DLD1 (cell line): ENCODE data around the gene SPINDOC.

Experiments used
- in situ Hi-C: cut with HindIII; loops from 2 replicates; pipeline ENCODE4 v1.10.0; 2017; ENCODE audit warnings: low sequenced_read_pairs

SPINDOC gene

DNA sequence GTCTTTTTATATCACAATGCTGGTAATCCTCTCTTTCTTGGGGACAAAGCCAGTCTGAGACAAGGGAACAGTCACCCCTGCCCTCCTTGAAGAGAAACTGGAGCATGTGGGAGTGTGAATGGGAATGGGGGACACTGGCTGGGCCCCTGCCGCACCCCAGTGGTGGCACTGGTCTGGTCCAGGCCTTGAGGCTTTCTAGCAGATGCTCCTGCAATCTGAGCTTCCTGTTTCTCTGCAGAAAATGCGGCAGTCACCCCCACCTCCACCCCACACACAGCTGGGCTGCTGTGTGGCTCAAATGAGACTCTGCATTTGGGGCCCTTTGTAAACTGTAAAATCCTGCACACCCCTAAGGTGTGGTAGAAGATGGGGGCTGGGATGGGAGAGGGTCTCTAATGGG lies 19.1 kb downstream of the SPINDOC start:
- in situ Hi-C loops, result no loop called here

DNA sequence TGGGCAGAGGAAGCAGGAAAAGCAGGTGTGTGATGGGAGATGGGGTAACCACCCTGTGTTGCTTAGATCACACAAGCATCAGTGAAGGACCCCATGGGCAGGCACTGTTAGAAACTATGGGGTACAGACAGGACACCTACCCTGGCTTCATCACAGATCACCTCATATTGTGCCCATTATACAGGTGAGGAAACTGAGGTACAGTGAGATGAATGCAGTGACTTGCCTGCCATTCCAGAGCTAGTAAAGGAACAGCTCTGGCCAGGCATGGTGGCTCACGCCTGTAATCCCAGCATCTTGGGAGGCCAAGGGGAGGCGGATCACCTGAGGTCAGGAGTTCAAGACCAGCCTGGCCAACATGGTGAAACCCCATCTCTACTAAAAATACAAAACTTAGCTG lies 19.8 kb downstream of the SPINDOC start:
- in situ Hi-C loops, result no loop called here

DNA sequence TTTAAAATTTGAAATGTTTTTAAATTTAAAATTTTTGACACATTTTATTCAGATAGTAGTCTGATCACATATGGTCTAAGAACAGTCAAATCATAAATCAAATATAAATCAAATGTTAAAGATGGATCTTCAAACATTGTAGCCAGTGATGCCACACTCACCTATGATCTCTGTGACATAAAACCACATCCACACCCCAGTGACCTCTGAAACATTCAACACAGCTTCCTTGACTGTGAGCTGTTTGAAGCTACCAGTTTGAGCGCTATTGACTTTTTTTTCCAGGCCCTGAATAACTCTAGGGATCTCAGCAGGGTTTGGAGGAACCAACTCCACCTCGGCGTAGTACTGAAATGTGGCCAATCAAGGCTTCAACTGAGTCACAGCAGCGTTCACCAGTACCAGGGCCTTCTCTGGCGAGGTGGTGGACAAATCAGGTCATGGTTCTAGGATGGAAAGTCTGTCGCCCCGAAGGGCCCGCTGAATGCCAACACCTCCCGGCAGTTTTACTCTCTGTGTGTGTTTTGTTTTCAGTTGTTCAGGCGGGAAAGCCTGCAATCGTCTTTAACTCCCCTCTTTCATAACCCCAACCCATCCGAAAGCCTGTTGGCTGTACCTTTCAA lies 21.4 kb downstream of the SPINDOC start:
- in situ Hi-C loops, result no loop called here

DNA sequence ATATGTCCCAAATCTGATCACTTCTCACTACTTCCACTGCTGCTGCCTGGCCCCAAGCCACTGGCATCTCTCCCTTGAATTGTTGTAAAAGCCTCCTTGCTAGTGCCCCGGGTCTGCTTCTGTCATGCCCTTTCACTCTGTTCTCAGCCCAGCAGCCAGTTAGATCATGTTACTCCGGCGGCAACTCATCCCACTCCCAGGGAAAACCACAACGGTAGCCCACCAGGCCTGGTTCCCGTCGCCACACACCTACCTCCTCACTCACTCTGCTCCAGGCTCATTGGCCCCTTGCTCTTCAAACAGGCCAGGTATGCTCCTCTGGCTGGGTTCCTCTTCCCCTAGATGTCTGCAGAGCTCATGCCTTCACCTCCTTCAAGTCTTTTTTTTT lies 21.9 kb downstream of the SPINDOC start:
- in situ Hi-C loops, result no loop called here

DNA sequence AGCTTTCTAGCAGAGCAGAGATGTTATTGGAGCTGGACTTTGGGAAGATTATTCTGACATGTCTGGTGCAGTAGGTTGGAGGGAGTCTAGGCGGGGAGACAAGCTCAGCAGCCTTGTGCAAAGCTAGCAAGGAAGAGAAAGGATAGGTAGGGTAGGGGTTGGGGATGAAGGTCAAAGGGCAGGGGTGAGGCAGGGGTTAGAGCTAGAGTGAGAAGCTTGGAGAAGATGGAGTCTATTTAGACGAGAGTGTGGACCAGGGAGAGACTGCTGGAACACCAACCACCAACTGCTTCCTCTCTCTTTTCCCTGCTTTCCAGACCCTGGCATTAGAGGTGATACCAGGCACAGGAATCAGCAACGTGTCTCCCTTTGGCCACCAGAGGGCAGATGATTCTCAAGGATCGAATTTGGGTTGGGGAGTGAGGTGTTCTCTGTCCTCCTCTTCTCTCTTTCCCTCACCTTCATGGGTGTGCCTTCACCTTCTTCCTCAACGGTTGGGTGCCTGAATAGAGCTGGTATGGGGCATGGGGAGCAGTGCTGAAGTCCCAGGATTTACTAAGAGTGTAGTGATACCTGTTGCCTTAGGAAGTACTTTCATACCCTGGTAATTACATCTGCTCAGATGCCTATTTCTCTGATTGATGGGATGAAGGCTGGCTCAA lies 23.9 kb downstream of the SPINDOC start:
- in situ Hi-C loops, result no loop called here

DNA sequence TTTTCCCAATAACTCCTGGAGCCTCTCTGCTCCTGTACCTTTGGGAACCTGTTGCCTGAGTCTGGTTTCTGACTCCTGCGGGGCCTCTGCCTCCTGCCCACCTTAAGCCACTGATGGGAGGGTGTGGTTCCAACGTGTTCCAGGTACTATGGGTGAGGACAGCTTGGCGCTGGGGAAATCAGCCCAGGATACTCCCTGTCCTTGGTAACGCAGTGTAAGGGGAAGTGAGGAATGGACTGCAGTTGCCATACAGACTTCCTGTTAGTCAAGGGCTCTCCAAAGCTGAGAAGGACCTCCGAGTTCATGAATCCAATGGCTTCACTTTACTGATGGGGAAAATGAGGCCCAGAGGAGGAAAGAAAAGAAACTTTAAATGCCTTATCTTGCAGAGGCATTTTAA lies 24.5 kb downstream of the SPINDOC start:
- in situ Hi-C loops, result no loop called here

DNA sequence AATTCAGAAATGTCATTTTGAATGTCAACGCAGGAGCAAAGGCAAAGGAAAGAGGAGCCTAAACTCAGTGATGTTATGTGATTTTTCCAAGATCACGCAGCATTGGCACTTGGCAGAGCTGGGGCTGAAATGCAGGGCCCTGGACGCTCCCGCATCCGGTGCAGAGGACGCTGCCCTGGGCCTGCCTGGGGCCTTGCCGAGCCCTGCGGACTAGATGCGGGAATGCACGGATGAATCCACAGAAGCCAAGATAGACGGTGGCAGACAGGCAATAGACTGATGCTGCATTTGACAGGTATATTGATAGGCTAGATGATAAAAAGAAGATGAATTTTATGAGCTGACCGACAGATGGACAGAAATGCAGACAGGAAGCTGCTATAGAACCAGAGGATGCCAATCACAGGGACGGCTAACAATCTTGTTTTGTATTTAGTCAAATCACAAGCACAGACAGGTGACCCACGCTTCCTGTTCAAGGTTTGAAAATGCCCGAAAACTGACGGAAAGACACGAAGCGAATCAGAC lies 25.0 kb downstream of the SPINDOC start:
- in situ Hi-C loops, result no loop called here

DNA sequence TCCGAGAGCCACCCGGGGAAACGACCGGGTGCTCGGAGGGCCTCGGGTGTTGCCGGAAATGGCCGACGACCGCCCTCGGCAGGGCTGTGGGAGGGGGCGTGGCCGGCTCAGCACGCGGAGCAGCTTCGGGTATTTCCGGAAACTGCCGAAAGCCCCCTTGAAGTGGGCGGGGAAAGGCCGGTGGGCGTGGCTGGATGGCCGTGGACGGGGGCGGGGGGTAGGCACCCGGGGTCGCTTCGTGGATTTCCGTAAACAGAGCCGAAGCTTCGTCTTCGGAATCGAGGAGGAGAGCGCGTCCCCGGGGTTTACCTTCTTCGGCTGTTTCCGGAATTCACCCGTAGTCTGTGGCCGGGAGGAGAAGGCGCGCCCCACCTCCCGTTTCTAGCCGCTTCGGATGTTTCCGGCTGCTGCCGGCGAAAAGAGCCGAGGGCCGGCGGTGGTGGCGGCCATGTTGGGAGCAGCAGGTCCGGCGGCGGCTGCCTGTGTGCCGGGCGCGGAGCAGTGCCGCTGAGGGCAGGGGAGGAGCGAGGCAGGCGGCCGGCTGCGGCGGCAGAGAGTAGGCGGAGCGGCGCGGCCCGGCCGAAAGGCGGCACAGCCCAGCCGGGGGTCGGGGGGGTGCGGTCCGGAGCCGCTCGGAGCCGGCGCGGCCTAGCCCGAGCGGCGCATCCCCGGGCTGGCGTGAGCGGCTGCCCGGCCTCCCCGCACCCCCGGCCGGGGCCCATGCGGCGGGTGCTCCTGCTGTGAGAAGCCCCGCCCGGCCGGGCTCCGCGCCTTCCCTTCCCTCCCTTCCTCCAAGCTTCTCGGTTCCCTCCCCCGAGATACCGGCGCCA lies 25.6 kb downstream of the SPINDOC start, which contains the start of gene MARK2:
Gene MARK2 (plus strand): TSS at position 433 of the 830 bp plus-strand sequence. CDS start 397 bp downstream, at position 830.
- in situ Hi-C loops, result no loop called here

DNA sequence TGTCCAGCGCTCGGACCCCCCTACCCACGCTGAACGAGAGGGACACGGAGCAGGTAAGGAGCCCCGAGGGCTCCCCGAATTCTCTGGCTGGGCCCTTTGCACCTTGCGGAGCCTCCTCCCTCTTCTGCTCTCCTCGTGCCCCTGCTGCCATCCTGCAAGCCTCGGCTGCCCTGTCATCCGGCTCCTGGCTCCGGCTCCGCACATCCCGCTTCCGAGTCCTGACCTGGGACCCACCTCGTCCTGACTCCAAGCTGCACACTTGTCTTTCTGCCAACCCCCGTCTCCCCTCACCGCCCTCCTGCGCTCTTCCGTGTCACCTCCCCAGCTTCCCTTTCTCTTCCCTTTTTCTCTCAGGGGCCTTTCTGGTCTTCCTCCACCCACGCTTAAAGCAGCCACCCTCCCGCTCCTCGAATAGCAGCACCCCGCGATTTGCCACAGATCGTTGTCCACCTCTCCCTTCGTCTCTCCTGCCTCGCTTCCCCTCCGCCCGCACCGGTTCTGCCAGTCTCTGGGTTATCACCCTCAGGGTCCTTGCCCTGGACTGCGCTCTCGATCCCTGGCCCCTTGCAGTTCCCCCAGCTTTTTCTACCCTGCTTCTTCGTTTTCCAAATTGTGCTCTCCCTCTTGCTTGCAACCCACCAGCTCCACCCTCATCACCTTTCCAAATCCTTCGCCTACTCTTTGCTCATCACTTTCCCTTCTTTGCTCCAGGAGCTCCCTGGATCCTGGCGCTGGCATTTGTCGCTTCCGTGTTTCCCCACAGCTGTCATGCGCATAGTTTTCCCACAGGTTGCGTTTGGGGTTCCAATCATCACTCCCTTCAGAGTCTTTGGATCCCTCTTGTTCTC lies 26.5 kb downstream of the SPINDOC start:
- in situ Hi-C loops, result no loop called here

DNA sequence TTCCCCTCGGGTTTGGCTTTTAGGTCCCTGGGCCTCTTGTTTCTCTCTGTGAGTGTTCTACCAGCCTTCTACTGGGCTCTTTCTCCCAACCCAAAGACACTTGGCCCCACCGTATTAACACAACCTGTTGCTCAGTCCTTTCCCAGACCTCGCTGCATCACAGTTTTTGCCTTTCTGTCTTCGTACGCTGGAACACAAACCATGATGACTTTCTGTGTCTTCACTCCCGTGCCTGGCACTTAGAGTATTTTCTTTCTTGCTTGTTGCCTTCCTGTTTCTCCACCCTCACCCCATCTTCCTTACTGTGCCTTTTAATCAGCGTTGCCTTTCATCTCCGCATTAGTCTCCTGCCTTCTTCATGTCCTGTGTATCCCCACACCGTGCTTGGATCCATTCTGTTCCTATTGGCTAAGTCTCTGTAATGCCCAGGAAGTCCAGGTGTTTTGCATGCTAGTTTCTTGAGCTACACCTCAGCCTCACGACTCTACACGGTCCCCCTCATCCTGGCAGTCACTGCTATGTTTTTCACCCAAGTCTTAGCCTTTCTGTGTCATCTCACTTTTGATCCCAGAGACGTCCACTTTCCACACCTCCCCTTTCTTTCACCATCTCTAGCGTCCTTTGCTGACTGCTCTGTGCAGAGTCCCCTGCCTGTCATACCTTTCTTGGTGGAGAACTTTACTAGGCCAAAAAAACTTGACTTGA lies 27.3 kb downstream of the SPINDOC start:
- in situ Hi-C loops, result no loop called here

DNA sequence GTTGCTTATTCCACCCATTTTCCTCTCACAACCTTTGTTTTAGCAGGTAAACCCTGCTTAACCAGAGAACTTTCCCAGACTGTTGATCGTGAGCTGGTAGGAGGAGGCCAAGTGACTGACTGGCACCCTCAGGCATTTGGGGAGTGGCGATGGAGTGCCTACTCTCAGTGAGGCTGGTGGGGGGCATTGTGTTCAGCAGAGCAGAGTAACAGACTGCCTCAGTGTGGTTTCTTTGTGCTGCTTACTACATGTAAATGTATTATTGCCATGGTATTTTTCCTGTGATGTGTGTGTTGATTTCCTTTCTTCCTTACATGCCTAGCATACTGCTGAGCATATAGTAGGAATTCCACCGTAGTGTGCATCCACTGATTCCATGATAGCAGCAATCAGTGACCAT lies 28.3 kb downstream of the SPINDOC start:
- in situ Hi-C loops, result no loop called here

DNA sequence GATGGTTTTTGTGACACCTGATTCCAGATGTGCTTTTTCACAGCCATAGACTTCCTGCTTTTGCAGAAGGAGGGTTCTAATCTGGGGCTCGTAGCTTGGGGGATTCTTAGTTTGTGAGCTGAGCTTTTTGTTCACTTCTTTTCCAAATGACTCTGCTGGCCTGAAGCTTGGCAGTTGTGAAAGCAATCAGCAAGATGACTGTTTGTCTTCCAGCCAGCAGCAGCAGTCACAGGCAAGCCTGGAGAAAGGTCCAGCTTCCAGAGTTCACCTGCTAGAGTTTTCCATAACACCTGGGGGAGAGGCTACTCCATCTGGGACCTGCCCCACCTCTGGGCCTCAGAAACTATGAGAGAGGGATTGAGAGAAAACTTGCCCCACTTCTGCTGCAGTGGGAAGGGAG lies 29.8 kb downstream of the SPINDOC start:
- in situ Hi-C loops, result no loop called here

DNA sequence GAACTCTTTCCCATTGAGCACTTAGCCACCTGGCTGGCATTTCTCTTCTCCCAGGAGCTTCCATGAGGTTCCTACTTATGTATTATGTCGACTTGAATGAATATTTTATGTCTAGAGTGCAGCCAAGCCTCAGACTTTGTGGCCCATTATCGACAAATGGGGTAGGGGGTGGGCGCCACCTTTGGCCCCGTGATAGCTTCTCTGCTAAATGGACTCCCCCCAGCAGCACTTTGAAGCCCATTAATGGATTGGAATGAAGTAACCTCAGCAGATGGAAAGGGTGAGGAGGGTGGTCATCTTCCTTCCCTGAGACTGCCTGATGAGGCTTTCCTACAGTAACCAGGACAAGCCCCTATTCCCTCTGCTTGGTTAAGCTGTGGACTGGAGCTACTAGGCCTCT lies 31.6 kb downstream of the SPINDOC start:
- in situ Hi-C loops, result no loop called here

DNA sequence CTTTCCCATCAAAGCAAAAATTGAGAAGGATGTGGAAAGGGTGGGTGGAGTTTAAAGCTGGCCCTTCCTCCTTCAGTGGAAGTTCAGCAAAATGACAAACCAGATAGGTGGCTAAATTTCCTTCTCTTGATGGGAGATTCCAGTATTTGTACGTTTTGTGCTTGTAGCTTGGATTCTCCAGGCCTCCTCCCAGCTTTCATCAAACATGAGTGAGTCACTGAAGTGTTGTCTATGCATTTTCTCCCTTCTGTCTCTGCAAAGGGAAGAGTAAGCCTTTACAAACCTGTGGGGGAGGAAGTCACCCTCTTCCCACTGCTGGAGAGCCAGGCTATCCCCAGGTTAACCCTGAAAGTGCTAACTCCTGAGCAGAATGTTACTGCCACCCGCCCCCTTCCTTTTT lies 32.0 kb downstream of the SPINDOC start:
- in situ Hi-C loops, result no loop called here

DNA sequence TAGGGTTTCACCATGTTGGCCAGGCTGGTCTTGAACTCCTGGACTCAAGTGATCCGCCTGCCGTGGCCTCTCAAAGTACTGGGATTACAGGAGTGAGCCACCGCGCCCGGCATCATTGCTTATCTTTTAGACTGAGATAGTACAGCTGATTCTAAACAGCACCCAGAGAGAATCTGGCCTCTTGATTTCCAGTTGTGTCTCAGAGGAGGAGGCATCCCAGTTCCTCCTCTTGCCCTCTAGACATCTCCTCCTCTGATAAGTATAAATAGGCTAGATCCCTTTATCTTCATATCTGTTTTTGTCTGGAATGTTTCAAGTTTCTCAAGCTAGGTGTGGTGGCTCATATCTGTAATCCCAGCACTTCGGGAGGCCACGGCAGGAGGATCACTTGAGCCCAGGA lies 32.7 kb downstream of the SPINDOC start:
- in situ Hi-C loops, result no loop called here

DNA sequence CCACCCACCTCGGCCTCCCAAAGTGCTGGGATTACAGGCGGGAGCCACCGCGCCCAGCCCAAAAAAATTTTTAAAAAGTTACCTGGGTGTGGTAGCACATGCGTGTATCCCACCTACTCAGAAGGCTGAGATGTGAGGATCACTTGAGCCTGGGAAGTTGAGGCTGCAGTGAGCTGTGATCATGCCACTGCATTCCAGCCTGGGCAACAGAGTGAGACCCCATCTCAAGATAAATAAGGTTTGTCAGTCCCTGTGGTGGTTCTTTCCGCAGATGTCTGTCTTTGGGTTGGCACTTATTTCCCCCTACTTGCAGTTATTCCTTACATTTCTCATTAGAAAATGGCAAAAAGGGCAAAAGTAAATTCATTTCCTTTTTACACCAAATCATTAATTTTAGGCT lies 33.6 kb downstream of the SPINDOC start:
- in situ Hi-C loops, result no loop called here

DNA sequence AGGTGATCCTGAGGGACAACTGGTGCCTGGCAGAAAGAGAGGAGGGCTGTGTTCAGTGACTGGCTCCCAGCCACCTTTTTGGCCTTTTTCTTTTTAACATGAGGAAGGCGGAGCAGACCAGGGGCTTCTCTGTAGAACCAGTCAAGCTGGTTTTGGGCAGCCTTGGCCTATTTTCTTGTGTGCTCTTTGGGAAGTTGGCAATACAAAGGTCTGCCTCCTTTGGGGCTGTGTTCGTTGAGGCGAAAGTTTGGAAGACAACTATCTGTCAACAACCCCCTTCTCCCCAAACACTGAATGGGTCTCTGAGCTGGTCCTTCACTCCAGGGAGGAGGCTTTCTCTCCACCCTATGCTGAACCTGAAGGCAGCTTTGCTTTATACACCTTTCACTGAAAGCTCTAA lies 34.1 kb downstream of the SPINDOC start:
- in situ Hi-C loops, result no loop called here

DNA sequence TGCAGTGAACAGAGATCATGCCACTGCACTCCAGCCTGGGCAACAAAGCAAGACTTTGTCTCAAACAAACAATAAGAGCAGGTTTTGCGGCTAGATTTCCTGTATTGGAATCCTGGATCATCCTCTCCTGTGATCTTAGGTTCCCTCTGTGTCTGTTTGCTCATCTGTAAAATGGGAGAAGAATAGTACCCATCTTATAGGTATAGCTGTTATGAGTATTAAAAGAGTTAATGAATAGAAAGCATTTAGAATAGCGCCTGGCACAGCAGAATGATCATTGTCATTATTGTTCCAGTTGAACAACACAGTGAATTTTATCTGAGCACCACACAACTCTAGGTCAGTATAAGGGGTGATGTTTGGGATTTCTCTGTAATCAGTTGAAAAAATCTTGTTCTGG lies 36.4 kb downstream of the SPINDOC start:
- in situ Hi-C loops, result no loop called here

DNA sequence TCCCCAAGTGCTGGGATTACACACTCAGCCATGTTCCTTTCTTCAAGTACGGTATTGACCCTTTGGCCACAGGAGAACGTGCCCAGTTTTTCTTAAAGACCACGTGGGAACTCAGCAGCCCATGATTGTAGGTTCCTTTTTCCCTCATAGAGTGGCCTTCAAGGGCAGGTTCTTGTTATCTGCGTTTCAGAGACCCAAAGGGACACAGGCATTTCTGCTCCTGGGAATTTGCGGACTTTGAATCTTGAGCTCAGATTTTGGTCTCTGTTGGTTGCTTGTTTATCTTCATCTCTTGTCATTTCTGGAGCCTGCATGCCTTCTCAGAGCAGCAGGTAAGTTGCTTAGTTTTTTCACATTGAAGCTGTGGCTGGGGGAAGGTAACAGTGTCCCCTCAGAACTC lies 37.7 kb downstream of the SPINDOC start:
- in situ Hi-C loops, result no loop called here

DNA sequence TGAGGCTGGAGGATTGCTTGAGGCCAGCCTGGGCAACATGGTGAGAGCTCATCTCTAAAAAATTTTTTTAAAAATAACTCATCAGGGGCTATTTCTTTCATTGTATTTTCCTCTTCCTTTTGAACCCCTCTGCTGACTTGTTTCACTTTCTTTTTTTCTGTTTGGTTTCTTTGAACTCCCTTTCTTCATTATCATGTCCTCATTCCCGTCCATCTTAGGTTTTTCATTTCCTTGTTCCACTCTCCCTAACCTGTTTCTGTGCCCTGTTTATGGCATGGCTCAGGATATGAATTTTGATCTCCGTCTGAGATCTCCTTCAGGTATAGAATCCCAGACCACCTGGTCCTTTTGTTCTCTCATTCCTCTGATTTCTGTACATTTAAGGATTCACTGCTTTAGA lies 38.1 kb downstream of the SPINDOC start:
- in situ Hi-C loops, result no loop called here
